DMS114 treated with DMSO at 0.1 percent for 48 hours (cell line): Measurements from ENCODE around the gene SEMA4A.
"Not testable (repeated sequence)": the region's sequence is repeated elsewhere in the genome, so short reads cannot be mapped to it uniquely, and the experiment has no call there.

Experiments used
- DNase-seq: peaks from one replicate; lab custom pipeline; 2025; ENCODE audit not compliant: unreplicated experiment; lab: John Stamatoyannopoulos, UW

SEMA4A gene

GRCh38 chr1:156118177-156118868 is 35.1 kb upstream of the SEMA4A start:
- DNase-seq, result no peak

GRCh38 chr1:156119503-156120209 is 33.7 kb upstream of the SEMA4A start:
- DNase-seq, result no peak

GRCh38 chr1:156120318-156120717 is 33.1 kb upstream of the SEMA4A start:
- no peak for DNase-seq

- DNase-seq, result not testable (repeated sequence)
Measured at GRCh38 chr1:156121005-156121404, 32.4 kb upstream of the SEMA4A start.

- no peak for DNase-seq
Measured at GRCh38 chr1:156121457-156121856, 31.9 kb upstream of the SEMA4A start.

GRCh38 chr1:156122086-156122485 is 31.3 kb upstream of the SEMA4A start:
- no peak for DNase-seq

- DNase-seq, result no peak
Measured at GRCh38 chr1:156122519-156123355, 30.6 kb upstream of the SEMA4A start.

GRCh38 chr1:156123356-156124196 is 29.8 kb upstream of the SEMA4A start:
- no peak for DNase-seq

GRCh38 chr1:156124557-156125483 is 28.6 kb upstream of the SEMA4A start:
- no peak for DNase-seq

- not testable (repeated sequence) for DNase-seq
Measured at GRCh38 chr1:156125544-156125943, 27.8 kb upstream of the SEMA4A start.

- DNase-seq, result no peak
Measured at GRCh38 chr1:156126043-156126629, 27.2 kb upstream of the SEMA4A start.

GRCh38 chr1:156126630-156127534 is 26.5 kb upstream of the SEMA4A start:
- DNase-seq, result no peak

GRCh38 chr1:156128308-156128653 is 25.1 kb upstream of the SEMA4A start:
- DNase-seq, result no peak

GRCh38 chr1:156128654-156129597 is 24.5 kb upstream of the SEMA4A start:
- no peak for DNase-seq

- peak; percentile 45 for DNase-seq
Measured at GRCh38 chr1:156129687-156130577, 23.5 kb upstream of the SEMA4A start.

GRCh38 chr1:156130578-156130942 is 22.8 kb upstream of the SEMA4A start:
- no peak for DNase-seq
